T-helper 9 cell (primary cell): ENCODE data around the gene LGR6.
"Not testable (repeated sequence)": the region's sequence is repeated elsewhere in the genome, so short reads cannot be mapped to it uniquely, and the experiment has no call there.

Experiments used
- DNase-seq: peaks from one replicate; pipeline ENCODE4 v3.0.0-alpha.2; 2020

The LGR6 gene

DNA sequence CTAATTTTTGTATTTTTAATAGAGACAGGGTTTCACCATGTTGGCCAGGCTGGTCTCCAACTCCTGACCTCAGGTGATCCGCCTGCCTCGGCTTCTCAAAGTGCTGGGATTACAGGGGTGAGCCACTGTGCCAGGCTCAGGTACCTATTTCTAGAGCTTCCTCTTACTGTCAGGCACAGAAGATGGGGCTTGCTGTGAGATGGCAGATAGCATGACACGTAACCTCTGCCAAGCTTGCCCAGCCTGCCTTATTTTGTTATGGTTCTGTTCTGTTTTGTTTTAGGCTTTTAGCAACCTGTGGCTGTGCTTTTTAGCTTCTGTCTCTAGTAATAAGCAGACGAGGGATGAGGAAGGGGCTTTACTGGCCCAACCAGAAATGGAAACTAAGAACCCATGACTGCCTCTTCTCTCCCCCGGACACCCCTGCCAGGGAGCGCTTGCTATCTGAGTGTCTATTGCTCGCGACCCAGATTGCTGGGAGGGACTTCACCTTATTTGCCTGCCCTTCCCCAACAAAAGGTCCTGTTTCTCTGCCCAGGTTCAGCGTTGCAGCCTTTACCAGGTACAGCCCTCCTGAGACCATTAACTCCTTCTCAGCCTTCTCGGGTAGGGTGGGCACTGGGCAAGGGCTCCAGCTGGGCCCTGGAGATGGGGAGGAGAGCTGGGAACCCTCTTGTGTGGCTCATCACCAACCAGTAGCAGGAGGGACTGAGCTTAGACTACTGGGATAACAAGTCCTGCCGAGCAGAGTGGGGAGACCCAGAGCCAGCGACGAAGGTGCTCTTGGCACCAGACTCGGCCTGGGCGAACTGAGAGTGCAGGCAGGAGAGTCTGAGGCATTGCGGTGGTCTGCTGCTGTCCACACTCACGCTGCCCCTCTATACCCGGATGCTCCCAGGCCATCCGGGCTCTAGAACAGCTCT lies 13.5 kb upstream of the LGR6 start:
- DNase-seq: no peak

DNA sequence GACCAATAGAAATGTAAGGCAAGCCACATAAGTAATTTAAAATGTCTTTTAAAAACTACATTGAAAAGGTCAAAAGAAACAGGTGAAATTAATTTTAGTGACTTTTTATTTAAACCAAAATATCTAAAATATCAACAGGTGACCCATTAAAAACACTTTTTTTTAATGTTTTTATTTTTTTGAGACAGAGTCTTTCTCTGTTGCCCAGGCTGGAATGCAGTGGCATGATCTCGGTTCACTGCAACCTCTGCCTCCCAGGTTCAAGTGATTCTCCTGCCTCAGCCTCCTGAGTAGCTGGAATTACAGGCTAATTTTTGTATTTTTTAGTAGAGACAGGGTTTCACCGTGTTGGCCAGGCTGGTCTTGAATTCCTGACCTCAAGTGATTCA lies 12.9 kb upstream of the LGR6 start:
- DNase-seq: not testable (repeated sequence)

DNA sequence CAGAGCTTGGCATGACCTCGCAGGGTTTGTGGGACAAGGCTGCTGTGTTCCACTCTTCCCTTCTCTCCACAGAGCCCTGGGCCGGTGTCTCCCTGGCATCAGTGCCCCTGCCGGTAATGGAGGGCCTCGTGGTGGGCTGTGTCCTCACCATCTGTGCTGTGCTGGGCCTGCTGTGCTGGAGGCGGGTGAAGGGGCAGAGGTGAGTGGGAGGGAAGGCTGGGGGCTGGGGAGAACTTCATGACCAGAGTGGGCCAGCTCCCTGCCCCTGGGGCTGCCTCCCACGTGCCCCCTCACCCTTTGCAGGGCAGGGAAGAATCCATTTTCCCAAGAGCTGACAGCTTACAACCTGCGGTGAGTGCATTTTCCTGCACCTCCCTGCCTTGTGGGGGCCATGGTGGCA lies 12.0 kb upstream of the LGR6 start:
- DNase-seq: no peak

DNA sequence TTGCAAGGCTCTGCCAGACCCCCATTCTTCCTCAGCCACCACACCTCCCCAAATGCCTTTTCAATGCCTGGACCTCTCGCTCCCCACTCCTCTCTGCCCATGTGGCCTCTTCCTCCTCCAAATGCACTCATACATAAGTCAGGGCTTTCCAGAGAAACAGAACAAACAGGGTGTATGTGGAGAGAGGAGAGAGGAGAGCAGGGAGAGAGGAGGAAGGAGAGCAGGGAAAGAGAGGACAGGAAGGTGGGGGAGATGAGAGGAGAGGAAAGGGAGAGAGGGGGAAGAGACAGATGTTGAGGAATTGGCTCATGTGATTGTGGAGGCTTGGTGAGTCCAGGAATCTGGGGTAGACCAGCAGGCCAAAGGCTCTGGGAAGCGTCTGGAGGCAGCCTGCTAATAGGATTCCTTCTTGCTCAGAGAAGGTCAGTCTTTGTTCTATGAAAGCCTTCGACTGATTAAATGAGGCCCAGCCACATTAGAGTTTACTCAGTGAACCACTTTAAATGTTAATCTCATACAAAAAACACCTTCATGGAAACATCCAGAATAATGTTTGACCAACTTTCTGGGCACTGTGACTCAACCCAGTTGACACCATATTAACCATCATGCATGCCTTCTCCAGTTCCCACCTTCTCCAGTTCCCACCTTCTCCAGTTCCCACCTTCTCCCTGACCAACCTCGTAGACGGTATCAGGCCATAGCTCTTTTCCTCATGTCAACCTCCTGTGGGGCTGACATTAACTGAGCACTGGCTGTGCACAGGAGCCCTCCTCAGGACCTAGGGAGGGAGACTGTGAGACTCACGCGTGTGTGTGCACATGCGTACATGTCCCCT lies 11.3 kb upstream of the LGR6 start:
- no peak for DNase-seq

DNA sequence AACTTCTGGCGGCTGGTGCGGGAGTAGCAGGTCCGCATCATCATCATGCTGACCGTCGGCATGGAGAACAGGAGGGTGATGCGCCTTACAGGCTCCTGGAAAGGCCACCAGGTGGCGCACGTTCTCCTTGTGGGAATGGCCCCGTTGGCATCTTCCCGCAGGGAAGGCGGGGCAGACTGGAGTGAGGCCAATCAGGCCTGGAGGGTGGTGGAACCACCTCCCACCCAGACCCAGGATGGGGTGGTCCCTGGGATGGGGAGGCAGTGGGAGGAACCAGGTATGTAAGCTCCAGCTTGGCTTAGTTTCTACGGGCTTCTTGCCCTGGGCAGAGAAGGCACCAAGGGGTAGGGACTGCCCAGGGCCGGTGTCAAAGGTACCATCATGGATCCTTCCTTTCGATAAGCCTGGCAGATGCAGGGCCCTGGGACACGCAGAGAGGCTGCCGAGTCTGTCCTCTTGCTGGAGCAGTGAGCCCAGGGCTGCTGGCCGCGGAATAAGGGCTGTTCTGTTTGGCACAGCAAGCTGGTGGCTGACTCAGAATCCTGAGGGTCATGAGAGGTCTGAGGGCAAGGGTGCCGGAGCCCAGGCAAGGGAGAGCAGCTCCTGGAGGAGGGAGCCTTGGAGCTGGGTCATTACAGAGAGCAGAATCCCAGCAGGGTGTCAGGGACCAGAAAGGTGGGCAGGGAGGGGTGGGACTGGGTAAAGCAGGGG lies 8.7 kb upstream of the LGR6 start:
- DNase-seq: peak; percentile 71

DNA sequence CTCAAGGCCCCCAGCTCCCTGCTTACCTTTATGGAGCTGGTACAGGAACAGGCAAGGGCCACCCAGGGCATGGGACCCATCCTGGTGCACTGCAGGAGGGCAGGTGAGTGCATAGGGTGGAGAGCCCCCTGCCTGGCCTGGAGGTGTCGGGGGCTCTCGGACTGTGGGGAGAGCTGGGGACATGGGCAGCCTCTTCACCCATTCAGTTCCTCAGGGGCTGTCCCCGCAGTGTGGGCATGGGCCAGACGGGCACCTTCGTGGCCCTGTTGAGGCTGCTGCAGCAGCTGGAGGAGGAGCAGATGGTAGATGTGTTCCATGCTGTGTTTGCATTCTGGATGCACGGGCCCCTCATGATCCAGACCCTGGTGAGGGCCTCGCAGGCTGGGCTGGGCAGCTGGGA lies 7.3 kb upstream of the LGR6 start:
- DNase-seq: no peak

DNA sequence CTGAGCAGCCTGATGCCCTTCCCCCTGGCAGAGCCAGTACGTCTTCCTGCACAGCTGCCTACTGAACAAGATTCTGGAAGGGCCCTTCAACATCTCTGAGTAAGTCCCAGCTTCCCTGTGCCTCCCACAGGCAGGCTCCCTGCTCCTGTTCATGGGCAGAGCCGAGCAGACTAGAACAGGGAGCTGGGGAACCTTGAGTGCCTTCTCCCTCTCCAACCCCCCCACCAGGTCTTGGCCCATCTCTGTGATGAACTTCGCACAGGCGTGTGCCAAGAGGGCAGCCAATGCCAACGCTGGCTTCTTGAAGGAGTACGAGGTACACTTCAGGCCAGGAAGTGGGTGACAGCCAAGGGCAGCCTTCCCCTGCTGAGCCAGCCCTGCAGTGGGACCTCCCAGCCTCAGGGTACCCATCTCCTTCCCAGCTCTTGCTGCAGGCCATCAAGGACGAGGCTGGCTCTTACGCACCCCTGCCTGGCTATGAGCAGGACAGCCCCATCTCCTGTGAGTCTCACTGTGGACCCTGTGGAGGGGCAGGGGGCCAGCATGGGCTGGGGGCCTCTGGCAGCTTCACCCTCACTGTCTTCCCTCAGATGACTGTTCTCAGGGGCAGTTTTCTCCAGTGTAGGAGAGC lies 6.4 kb upstream of the LGR6 start:
- DNase-seq: no peak

DNA sequence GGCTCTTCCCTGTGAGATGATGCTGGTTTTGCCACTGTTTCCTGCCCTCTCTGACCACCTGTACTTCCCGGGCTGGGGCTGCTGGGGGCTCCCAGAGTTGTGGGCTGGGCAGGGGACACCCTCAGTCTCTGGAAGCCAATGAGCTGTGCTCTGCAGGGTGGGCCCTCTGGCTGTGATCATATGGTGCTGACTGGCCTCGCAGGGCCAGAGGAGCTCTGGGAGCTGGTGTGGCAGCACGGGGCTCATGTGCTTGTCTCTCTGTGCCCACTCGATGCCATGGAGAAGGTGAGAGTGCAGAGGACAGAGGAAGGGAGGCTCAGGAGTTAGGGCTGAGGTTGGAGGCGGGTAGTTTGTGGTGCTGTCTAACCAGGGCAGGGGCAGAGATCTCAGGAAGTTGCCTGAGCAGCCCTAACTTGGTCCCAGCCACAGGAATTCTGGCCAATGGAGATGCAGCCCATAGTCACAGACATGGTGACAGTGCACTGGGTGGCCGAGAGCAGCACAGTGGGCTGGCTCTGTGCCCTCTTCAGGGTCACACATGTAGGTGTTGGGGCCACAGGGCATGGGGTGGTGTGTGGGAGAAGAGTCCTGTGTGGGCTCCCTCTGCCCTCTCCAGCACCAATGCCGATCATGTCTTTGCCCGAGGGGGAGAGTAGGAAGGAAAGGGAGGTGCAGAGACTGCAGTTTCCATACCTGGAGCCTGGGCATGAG lies 5.7 kb upstream of the LGR6 start:
- no peak for DNase-seq

DNA sequence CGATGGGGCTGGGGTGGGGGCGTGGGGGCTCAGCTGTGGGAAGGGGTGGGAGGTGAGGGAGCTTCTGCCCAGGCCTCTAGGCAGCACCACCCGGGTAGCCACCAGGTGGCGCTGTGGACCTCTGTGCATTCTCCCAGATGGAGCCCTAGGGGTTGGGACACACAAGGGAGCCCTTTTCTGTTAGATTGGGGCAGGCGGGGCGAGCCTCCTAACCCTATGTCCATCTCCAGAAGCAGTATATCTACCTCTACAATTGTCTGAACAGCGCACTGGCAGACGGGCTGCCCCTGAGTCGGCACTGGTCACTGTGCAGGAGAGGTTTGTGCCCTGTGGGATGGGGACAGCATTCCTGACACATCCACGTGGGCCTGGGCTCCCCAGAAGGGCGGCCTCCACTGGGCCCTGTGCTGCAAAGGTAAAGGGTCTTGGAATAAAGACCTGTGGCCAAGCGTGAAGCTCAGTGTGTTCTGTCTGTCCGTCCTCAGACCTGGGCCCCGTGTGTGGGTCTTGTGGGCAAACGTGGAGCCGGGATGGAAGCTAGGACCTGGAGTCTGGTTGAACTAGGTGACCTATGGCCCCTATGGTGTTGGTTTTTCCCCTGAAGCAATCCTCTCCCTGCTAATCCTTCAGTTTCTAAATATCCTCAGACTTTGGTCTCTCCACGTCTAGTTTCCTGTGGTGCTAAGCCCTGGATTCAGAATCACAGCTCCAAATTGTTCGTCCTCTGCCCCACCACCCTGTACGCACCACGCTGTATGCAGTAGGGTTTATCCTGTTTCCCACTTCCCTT lies 4.4 kb upstream of the LGR6 start:
- peak; percentile 84 for DNase-seq

DNA sequence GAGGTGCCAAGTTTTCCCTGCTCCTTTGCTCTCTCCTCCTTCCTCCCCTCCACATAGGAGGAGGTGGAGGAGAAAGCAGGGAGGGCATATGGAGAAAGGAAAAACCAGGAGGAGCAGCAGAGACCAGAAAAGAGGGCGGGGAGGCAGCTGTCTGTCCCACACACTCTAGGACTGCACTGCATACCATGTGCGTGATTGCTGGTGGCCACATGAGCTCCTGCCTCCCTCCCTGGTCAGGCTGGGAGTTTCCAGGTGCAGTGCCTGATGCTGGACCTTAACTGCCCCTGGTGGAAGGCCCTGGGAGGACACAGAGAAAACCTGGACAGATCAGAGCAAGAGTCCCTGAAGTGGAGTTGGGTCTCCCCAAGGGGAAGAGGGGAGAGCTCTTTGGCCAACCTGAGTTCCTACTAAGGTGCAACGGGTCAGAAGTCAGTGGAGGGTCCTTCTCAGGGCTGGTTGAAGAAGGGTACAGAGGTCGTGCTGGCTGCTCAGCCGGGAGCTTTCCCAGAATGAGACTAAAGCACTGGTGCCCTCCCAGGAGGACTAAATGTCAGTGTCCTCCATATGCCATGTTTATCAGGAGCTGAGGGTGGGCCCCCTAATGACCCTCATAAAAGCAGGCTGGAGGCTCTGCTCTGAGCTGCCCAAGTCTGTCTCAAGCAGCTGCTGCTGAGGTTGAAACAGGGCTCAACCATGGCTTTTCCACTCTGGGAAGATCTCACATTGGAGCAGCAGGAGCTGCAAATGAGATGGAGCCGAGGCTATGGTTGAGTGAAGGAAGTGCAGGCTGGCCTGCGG lies 3.5 kb upstream of the LGR6 start:
- DNase-seq: no peak

DNA sequence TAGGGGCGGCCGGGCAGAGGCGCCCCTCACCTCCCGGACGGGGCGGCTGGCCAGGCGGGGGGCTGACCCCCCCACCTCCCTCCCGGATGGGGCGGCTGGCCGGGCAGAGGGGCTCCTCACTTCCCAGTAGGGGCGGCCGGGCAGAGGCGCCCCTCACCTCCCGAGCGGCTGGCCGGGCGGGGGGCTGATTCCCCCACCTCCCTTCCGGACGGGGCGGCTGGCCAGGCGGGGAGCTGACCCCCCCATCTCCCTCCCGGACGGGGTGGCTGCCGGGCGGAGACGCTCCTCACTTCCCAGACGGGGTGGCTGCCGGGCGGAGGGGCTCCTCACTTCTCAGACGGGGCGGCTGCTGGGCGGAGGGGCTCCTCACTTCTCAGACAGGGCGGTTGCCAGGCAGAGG lies 2.2 kb upstream of the LGR6 start:
- not testable (repeated sequence) for DNase-seq

DNA sequence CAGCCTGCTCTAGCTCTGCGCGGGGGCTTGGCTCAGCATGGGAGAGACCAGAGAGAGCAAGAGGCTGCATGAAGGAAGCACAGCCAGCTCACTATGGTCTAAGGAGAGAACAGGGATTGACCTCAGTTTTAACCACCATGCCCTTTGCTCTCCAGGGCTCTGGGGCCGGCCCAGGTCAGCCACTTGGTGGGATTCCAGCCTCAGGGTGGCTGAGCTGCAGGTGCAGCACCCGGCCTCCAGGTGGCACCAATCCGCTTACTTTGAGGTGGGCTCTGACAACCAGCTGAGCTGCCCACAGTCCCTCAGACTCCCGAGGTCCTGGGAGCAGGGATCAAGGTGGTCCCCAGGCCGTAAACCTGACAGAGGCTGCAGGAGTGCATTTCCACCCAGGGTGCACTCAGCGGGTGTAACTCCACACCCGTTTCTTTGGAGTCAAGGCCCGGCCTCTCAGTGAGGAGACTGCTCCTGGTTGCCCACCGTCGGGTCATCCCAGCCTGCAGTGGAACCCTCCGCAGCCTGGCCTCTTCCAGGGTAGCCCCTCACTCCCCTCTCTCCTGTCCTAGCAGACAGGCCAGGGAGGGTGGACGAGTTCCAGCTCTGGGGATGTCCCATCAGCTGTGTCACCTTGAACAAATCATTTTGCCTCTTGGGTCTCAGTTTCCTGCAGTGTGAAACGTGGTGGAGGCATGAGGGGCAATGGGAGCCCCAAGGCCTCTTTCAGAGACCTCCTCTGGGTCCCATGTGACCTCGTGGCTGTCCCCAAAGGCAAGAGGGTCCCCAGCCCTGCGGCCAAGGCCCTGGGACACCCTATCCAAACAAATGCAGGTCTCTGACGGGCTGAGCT lies 607 bp upstream of the LGR6 start:
- peak; percentile 44 for DNase-seq

DNA sequence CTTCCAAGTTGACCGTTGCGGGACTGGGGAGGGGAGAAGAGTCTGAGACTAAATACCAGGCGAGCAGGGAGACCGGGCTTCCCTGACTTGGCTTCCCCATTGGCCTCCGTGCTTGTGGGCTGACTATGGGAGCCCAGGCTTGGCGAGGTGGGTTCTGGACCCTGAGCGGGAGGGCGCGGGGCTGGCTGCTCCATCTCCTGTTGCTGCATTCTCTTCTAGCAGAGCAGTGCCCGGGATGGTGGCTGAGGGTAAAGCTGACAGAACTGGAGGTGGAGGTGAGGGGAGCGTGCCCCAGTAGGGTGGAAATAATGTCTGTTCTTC lies 689 bp downstream of the LGR6 start:
- no peak for DNase-seq

DNA sequence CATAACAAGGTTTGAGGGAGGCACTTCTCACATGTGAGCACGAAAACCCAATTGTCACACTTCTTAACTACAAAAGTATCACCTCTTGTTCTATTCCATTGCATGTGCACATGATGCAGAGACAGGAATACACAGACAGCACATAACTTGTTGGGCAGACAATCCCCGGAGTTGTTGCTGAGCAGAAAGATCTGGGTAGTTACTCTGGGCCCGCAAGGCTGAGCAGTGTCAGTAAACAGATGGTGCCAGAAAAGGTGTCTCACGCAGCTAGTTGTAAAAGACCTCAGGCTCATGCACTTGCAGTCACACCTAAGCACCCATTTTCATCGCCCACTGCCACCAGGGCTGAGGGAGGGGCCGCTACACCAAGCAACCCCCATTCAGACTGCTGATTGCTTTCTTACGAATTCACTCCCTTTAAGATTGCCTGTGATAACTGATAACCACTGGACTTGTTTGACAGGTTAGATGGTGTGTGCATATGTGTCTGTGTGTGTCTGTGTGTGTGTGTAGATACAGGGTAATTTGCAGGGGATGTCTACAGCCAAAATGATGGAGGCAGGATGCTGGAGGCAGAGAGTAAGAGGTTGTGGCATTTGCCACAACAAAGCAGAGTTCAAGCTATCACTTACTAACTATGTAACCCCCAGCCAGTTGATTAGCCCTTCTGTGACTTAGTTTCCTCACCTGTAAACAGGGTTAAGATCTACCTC lies 4.2 kb downstream of the LGR6 start:
- DNase-seq: no peak

DNA sequence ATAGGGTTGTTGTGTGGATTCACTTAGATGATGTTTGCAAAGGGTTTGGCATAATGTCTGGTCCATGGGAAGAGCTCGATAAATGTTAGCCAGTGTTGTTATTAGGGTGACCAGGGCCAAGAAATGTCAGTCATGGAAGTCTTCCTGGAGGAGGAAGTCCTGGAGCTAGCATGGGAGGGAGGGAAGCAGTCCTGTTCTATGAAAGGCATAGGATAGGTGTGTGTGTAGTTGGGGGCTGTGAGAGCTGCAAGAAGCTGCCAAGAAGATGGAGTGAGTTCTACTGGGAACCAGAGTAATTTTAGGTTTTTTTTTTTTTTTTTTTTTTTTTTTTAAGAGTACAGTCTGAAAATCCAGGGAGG lies 4.7 kb downstream of the LGR6 start:
- no peak for DNase-seq

DNA sequence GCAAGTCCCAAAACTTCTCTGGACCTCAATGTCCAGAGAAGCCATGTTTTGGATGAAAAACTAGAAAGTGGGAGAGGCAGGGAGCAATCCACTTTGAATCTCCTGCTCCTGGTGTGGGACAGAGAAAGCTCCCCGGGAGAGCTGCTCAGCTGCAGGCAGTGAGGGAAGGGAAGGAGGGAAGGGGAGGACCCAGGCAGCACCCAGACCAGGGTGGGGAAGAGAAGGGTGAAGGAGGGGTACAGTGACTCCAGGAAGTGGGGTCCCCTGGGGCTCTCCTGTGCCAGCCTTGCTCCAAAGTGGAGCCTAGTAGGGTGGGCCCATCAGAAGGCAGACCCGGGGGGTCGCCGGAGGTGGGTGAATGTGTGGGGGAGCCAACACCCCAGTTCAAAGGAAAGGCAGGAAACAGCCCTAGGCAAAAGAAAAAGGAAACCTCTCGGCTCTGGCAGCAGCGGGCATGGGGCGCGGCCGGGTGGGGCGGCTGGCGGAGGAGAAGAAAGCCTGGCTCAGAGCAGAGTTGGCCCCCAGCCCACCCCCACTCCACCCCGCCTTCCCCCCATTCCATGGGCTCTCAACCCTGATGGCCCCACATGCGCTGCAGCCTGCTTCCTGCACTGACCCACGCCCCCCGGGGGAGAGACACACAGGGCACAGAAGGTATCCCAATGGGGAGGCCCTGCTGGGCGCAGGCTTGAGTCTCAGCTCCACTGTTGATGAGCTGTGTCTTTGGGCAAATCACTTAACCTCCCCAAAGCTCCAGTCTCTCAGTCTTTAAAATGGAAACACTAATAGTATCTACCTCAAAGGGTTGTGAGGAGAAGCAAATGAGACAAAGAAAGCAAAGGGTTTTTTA lies 5.7 kb downstream of the LGR6 start:
- DNase-seq: no peak

DNA sequence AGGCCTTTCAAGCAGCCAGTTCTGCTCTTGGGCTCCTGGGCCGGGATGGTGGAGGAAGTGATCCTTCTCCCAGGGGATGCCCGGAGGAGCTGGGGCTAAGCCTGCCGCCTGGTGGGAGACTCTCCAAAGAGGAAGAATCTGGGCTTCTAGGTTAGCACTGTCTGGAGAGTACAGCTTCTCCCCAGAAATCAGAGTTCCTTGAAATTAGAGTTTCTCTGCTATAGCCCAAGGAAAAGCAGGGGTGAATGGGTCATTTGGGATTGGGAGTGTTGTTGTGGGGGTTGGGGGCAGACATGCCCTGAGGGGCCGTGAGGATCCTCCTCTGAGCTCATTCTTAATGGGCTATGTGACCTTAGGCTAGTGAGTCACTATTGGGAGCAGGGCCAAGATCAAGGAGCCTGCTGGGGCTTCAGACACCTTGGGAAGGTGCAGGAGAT lies 6.5 kb downstream of the LGR6 start:
- no peak for DNase-seq

DNA sequence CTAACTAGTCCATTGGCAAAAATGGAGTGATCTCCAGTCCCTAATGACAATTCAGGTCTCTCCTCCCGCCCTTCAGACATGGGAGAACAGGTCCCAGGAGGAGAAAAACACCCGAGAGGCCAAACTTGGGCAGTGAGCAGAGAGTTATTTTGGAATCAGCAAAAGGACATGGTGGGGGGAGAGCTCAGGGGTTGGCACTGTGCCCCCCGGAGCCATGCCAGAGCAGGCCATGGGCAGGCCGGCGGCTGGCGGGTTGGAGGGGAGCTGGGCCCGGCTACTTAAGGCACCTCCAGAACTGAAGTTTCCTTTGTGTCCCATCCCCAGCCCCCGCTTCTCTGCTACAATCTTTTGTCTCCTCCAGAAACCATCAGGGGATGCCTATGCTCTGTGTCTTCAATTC lies 7.1 kb downstream of the LGR6 start:
- DNase-seq: no peak
